ENCODE measurements around the gene TCEAL1.

TCEAL1 gene

GRCh38 chrX:103607364-103608305, 21.1 kb upstream of the TCEAL1 start, which contains the start of gene TCEAL3:
TCEAL3 (plus strand) TSS chrX:103607963; CDS start chrX:103609065, 1,102 bp downstream.
- Histone ChIP-seq H3K36me3 (replicated peaks) (no peaks in the 10 kb centered on the region), H3K27me3 (replicated peaks) (no peaks in the 10 kb centered on the region), H3K4me3 (ENCODE audit: low read depth, low read length) (peak within 1 kb of the TSS; percentile 73), H3K27ac (peak within 1 kb of the TSS; percentile 32)
- TF ChIP-seq CTCF (IDR thresholded peaks at IDR 0.05; ENCODE audit: low read depth, low read length, missing control alignments) = no peak
- in situ Hi-C loops (cut with HindIII; ENCODE audit: low pct_ligation_motif_present, low sequenced_read_pairs) = no loop called here
- DNase-seq = no peak

DNA sequence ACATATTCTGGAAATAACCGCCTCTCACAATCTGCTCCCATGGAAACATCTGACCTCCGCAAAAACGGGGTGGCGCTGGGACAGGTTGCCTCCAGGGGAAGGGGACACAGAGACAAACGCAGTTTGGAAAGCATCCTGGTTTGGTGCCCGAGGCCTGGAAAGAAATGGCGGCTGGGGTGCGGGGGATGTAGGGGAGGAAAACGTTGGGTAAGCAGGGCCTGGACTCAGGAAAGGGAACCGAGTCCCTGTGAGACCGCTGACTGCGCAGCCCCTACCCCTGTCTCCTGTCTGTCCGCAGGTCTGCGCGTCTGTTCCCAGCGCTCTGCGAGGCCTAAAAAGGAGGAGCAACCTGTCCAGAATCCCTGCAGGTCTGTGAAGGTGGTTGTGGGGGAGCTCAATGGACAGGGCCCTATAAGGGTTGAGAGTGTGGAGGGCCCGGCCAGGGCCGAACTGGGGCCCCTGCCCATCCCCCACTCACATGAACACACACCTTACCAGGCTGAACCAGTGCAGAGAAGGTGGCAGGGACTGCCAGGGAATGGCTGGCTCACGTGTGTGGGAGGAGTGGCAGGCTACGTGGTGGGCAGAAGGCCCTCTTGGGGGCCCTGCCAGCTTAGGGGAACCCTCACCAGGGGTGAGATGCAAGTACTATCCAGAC, 20.3 kb upstream of the TCEAL1 start:
- H3K27ac ChIP-seq = peak overlapping the region; percentile 32
- H3K4me3 ChIP-seq (ENCODE audit: low read depth, low read length) = peak overlapping the region; percentile 73
- H3K27me3 ChIP-seq (replicated peaks) = no peaks in the 10 kb centered on the region
- DNase-seq = no peak
- no peak for TF ChIP-seq CTCF (IDR thresholded peaks at IDR 0.05; ENCODE audit: low read depth, low read length, missing control alignments)
- no peaks in the 10 kb centered on the region for H3K36me3 ChIP-seq (replicated peaks)
- in situ Hi-C loops (cut with HindIII; ENCODE audit: low pct_ligation_motif_present, low sequenced_read_pairs) = no loop called here

DNA sequence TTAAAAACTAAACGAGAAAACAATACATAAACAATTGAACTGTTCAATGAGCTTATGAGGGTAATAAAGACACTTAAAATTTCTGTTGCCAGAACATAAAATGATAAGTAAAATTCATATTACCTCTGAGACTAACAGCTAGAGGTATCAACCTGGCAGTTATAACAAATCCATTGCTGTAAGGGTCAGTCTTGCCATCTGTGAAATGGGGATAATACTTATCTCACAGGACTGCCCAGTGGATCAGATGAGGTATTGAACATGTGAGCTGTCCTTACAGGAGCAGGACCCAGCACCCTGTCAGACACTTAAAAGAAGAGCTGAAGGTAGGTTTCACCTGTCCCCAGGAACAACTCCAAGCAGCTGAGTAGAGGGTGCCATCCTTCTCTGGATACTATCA, 18.5 kb upstream of the TCEAL1 start:
- no peak for TF ChIP-seq CTCF (IDR thresholded peaks at IDR 0.05; ENCODE audit: low read depth, low read length, missing control alignments)
- Histone ChIP-seq H3K27ac (no peak overlapping the region), H3K36me3 (replicated peaks) (no peaks in the 10 kb centered on the region), H3K4me3 (ENCODE audit: low read depth, low read length) (no peak overlapping the region), H3K27me3 (replicated peaks) (no peaks in the 10 kb centered on the region)
- in situ Hi-C loops (cut with HindIII; ENCODE audit: low pct_ligation_motif_present, low sequenced_read_pairs) = no loop called here
- no peak for DNase-seq

DNA sequence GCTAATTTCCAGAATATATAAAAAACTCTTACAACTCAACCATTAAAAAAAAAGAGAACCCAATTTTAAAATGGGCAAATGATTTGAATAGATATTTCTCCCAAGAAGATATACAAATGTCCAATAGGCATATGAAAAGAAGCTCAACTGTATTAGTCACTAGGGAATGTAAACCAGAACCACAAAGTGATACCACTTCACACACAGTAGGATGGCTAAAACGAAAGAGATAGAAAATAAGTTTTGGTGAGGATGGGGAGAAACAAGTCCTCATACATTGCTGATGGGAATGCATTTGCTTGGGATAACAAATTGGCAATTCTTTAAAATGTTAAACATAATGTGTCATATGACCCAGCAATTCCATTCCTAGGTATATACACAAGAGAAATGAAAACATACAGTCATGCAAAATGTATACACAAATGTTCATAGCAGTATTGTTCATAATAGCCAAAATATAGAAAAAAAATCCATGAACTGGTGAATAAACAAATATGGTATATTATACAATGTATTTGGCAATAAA, 15.3 kb upstream of the TCEAL1 start:
- no peak for TF ChIP-seq CTCF (IDR thresholded peaks at IDR 0.05; ENCODE audit: low read depth, low read length, missing control alignments)
- H3K36me3 ChIP-seq (replicated peaks) = no peaks in the 10 kb centered on the region
- DNase-seq = no peak
- no peaks in the 10 kb centered on the region for H3K27me3 ChIP-seq (replicated peaks)
- no peak overlapping the region for H3K27ac ChIP-seq
- no peak overlapping the region for H3K4me3 ChIP-seq (ENCODE audit: low read depth, low read length)
- in situ Hi-C loops (cut with HindIII; ENCODE audit: low pct_ligation_motif_present, low sequenced_read_pairs) = no loop called here

GRCh38 chrX:103614999-103615398, 13.8 kb upstream of the TCEAL1 start:
- in situ Hi-C loops (cut with HindIII; ENCODE audit: low pct_ligation_motif_present, low sequenced_read_pairs) = no loop called here
- Histone ChIP-seq H3K36me3 (replicated peaks) (no peaks in the 10 kb centered on the region), H3K4me3 (ENCODE audit: low read depth, low read length) (no peak overlapping the region), H3K27ac (no peak overlapping the region), H3K27me3 (replicated peaks) (no peaks in the 10 kb centered on the region)
- no peak for DNase-seq
- no peak for TF ChIP-seq CTCF (IDR thresholded peaks at IDR 0.05; ENCODE audit: low read depth, low read length, missing control alignments)

Measured in brain microvascular endothelial cell (primary cell).